Muscle of back (tissue), 11 donors: ENCODE measurements around the gene ARHGEF5. TPM values are rescaled to one million over a fixed set of nuclear protein-coding genes. Genes with fewer than 3 reads are reported as not detected.
"Not testable (repeated sequence)": the region's sequence is repeated elsewhere in the genome, so short reads cannot be mapped to it uniquely, and the experiment has no call there.

Experiments
- DNase-seq, 3 donors: peaks; one replicate each; pipeline versions ENCODE4 v3.0.0 to v3.0.0-alpha.2; 2013
- polyA plus RNA-seq, 10 donors: library from polyadenylated mRNA; unstranded; fragments of 120-200 nt; gene quantifications; one replicate each; pipeline ENCODE4 v1.2.1, GENCODE V29; 2013; ENCODE audit not compliant: insufficient read length in 10 of 10

The ARHGEF5 gene
- polyA plus RNA-seq, 10 donors = 1.6 to 5.5 (median 2.4) TPM

DNA sequence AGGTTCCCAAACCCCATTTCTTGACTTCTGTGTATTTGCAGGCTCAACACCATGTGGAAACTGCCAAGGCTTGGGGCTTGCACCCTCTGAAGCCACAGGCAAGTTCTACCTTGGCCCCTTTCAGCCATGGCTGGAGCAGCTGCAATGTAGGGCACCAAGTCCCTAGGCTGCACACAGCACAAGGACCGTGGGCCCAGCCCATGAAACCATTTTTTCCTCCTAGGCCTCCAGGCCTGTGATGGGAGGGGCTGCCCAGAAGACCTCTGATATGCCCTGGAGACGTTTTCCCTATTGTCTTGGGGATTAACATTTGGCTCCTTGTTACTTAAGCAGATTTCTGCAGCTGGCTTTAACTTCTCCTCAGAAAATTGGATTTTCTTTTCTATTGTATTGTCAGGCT lies 72.3 kb downstream of the ARHGEF5 start:
- DNase-seq = not testable (repeated sequence)

DNA sequence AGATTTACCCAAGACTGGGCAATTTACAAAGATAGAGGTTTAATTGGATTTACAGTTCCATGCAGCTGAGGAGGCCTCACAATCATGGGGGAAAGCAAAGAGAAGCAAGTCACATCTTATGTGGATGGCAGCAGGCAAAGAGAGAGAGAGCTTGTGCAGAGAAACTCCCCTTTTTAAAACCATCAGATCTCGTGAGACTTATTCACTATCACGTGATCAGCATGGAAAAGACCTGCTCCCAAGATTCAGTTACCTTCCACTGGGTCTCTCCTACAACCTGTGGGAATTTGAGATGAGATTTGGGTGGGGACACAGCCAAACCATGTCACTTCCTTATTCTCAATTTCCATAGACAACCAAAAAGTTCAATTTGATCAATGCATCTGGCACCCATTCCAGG lies 73.2 kb downstream of the ARHGEF5 start:
- no peak for DNase-seq

Other genes starting within 250 kb of the ARHGEF5 start
- gene OR2A2, start 245.8 kb upstream of the ARHGEF5 start, polyA plus RNA-seq = not detected
- gene OR2A14, start 232.2 kb upstream of the ARHGEF5 start, polyA plus RNA-seq = not detected
- gene CTAGE4, start 171.9 kb upstream of the ARHGEF5 start, polyA plus RNA-seq = 1 to 10 TPM in 3 of 10 donors, under 1 TPM in 5, not detected in 2; 0.59 to 1.9 (median 0.75) TPM
- 1 to 10 TPM in 9 of 10 donors, under 1 TPM in 1; 0.72 to 3.1 (median 1.9) TPM for gene ARHGEF35, start 159.6 kb upstream of the ARHGEF5 start, polyA plus RNA-seq
- under 1 TPM; 0.19 to 0.85 (median 0.37) TPM for gene OR2A42, start 115.8 kb upstream of the ARHGEF5 start, polyA plus RNA-seq
- 1 to 10 TPM in 7 of 10 donors, under 1 TPM in 3; 0.20 to 2.7 (median 1.5) TPM for gene OR2A7, start 90.6 kb upstream of the ARHGEF5 start, polyA plus RNA-seq
- gene CTAGE8, start 86.1 kb upstream of the ARHGEF5 start, polyA plus RNA-seq = 1 to 10 TPM in 3 of 10 donors, under 1 TPM in 5, not detected in 2; 0.11 to 1.6 (median 0.75) TPM
- gene OR2A1, start 43.0 kb upstream of the ARHGEF5 start, polyA plus RNA-seq = under 1 TPM; 0.19 to 0.63 (median 0.39) TPM
- gene NOBOX, start 48.3 kb downstream of the ARHGEF5 start, polyA plus RNA-seq = under 1 TPM in 2 of 10 donors, not detected in 8; 0.23 to 0.50 TPM